Measurements from ENCODE around the gene AP1S2.
A peak's percentile ranks its signal among the peaks of the same experiment; 100 is the strongest.

AP1S2 gene

GRCh38 chrX:15822922-15823321, 31.7 kb downstream of the AP1S2 start:
- H4K20me1 ChIP-seq (ENCODE audit: insufficient read depth), result no peaks in the 10 kb centered on the region
- no peak overlapping the region for H3K9ac ChIP-seq
- H3K27ac ChIP-seq, result no peak overlapping the region
- TF ChIP-seq, protein P1, sequence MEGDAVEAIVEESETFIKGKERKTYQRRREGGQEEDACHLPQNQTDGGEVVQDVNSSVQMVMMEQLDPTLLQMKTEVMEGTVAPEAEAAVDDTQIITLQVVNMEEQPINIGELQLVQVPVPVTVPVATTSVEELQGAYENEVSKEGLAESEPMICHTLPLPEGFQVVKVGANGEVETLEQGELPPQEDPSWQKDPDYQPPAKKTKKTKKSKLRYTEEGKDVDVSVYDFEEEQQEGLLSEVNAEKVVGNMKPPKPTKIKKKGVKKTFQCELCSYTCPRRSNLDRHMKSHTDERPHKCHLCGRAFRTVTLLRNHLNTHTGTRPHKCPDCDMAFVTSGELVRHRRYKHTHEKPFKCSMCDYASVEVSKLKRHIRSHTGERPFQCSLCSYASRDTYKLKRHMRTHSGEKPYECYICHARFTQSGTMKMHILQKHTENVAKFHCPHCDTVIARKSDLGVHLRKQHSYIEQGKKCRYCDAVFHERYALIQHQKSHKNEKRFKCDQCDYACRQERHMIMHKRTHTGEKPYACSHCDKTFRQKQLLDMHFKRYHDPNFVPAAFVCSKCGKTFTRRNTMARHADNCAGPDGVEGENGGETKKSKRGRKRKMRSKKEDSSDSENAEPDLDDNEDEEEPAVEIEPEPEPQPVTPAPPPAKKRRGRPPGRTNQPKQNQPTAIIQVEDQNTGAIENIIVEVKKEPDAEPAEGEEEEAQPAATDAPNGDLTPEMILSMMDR (conservative IDR thresholded peaks at IDR 0.05; ENCODE audit: low read depth, low read length), result no peak
- no peaks in the 10 kb centered on the region for H3K79me2 ChIP-seq (ENCODE audit: insufficient read depth, low read depth)
- H2AFZ ChIP-seq (ENCODE audit: low read depth), result no peak overlapping the region
- H3K4me1 ChIP-seq (ENCODE audit: low read depth, poor library complexity, severe bottlenecking), result no peaks in the 10 kb centered on the region
- H3K4me2 ChIP-seq, result no peak overlapping the region
- no peak overlapping the region for H3K4me3 ChIP-seq (IDR thresholded peaks at IDR 0.05; ENCODE audit: insufficient read depth, low read depth, low read length)
- no peaks in the 10 kb centered on the region for H3K36me3 ChIP-seq (ENCODE audit: insufficient read depth)
- no peaks in the 10 kb centered on the region for H3K27me3 ChIP-seq (ENCODE audit: insufficient read depth, low read depth)

DNA sequence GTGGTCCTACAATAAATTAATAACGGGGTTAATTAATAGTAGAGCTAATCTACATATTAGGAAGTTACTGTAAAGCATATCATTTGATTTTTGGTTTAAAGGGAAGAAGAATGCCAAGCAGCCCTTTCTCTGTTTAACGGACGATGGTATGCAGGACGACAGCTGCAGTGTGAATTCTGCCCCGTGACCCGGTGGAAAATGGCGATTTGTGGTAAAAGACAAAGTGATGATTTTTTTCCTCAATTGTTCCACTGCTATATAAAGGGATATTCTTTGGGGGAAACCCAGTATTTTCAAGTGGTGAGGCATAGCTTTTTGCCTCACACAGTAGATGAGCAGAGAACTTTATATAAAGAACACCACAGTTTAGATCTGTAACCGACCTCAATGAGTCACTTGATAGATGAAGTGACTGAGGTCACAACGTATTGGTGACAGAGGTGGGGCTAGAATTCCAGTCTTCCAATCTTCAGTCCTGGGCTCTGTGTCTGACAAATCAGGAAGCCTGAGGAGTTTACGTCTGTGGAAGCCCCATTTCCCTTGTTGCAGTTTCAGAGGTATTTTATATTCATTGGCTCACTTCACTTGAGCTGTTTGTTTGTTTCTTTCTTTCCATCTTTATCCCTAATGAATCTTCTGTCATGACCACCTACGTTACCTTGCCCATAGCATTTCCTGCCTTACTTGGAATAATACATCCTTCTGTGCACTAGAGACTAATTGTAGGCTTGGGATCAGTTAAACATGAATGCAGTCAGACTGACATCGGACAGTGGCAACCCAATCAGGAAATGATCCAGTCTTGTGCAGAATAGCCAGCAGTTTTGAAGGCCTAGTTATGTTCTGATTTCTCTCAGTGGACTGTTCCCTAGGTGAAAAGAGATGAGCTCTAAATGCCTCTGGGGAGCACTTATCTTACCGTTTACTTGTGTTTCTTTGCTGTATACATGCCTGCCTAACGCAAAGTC, 34.2 kb downstream of the AP1S2 start:
- Histone ChIP-seq H3K36me3 (ENCODE audit: insufficient read depth) (no peaks in the 10 kb centered on the region), H4K20me1 (ENCODE audit: insufficient read depth) (no peaks in the 10 kb centered on the region), H3K9ac (no peak overlapping the region), H2AFZ (ENCODE audit: low read depth) (no peak overlapping the region), H3K27me3 (ENCODE audit: insufficient read depth, low read depth) (no peaks in the 10 kb centered on the region), H3K79me2 (ENCODE audit: insufficient read depth, low read depth) (no peaks in the 10 kb centered on the region), H3K4me2 (no peak overlapping the region), H3K4me1 (ENCODE audit: low read depth, poor library complexity, severe bottlenecking) (peaks cover 18% of the 10 kb centered on the region), H3K27ac (no peak overlapping the region), H3K4me3 (IDR thresholded peaks at IDR 0.05; ENCODE audit: insufficient read depth, low read depth, low read length) (no peak overlapping the region)
- TF ChIP-seq, protein P1 (conservative IDR thresholded peaks at IDR 0.05; ENCODE audit: low read depth, low read length), result no peak

GRCh38 chrX:15816886-15817285, 37.7 kb downstream of the AP1S2 start:
- Histone ChIP-seq H3K4me3 (IDR thresholded peaks at IDR 0.05; ENCODE audit: insufficient read depth, low read depth, low read length) (no peak overlapping the region), H3K9ac (no peak overlapping the region), H3K4me1 (ENCODE audit: low read depth, poor library complexity, severe bottlenecking) (peaks cover 18% of the 10 kb centered on the region), H2AFZ (ENCODE audit: low read depth) (no peak overlapping the region), H3K4me2 (peak overlapping the region; percentile 50), H3K79me2 (ENCODE audit: insufficient read depth, low read depth) (no peaks in the 10 kb centered on the region), H3K27me3 (ENCODE audit: insufficient read depth, low read depth) (no peaks in the 10 kb centered on the region), H4K20me1 (ENCODE audit: insufficient read depth) (no peaks in the 10 kb centered on the region), H3K36me3 (ENCODE audit: insufficient read depth) (no peaks in the 10 kb centered on the region), H3K27ac (peak overlapping the region; percentile 23; the same call in 1 of the 2 replicates)
- TF ChIP-seq, protein P1 (conservative IDR thresholded peaks at IDR 0.05; ENCODE audit: low read depth, low read length), result no peak

GRCh38 chrX:15816438-15816809, 38.2 kb downstream of the AP1S2 start:
- Histone ChIP-seq H3K9ac (no peak overlapping the region), H2AFZ (ENCODE audit: low read depth) (no peak overlapping the region), H3K4me3 (IDR thresholded peaks at IDR 0.05; ENCODE audit: insufficient read depth, low read depth, low read length) (no peak overlapping the region), H3K27ac (peak overlapping the region; percentile 23; the same call in 1 of the 2 replicates), H3K4me1 (ENCODE audit: low read depth, poor library complexity, severe bottlenecking) (peaks cover 18% of the 10 kb centered on the region), H4K20me1 (ENCODE audit: insufficient read depth) (no peaks in the 10 kb centered on the region), H3K4me2 (peak overlapping the region; percentile 50), H3K79me2 (ENCODE audit: insufficient read depth, low read depth) (no peaks in the 10 kb centered on the region), H3K27me3 (ENCODE audit: insufficient read depth, low read depth) (no peaks in the 10 kb centered on the region), H3K36me3 (ENCODE audit: insufficient read depth) (no peaks in the 10 kb centered on the region)
- TF ChIP-seq, protein P1 (conservative IDR thresholded peaks at IDR 0.05; ENCODE audit: low read depth, low read length), result no peak; the same call in none of the 2 replicates
